ENCODE data around the gene STAM. TPM values are rescaled to one million over a fixed set of nuclear protein-coding genes. Genes with fewer than 3 reads are reported as not detected.

STAM gene
- total RNA-seq, 4 donors from 2014 or later, result 19.4 to 23.6 (median 21.8) TPM

DNA sequence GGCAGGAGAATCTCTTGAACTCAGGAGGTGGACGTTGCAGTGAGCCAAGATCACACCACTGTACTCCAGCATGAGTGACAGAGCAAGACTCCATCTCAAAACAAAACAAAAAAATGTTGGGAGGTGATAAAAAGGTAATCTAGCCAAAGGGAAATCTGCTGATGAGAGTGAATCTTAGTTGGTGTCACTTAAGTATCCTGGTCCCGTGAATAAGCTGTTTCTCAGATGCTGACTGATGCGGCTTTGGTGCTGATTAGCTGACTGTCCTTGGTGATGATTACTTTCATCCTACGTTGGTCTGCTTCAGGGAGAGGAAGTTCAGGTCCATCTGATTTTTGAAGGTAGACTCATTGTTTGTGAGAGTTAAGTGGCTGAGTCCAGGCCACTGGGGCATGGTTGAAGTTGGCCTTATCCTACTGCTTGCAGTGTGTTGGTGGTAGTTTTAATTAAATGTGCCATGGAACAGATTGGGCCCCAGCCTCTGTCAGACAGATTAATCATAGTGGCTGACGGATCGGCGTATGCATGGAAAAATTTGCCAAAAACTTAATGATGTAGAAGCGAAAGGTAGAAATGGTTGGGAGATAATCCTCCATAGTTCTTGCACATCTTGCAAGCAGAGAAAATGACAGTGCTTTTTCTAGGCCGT lies 90.6 kb downstream of the STAM start:
- intact Hi-C loops (cut with DNase I), result no loop called here
- no peaks in the 10 kb centered on the region for H3K4me1 ChIP-seq
- H3K27ac ChIP-seq, result no peak overlapping the region
- no peaks in the 10 kb centered on the region for H3K36me3 ChIP-seq
- no peaks in the 10 kb centered on the region for H3K27me3 ChIP-seq
- no peak overlapping the region for H3K4me3 ChIP-seq (replicated peaks in 1 of 3)
- no peaks in the 10 kb centered on the region for H3K9me3 ChIP-seq
- DNase-seq, result no peak
- 89 to 93% methylated on average over 9 of the region's 9 CpGs for WGBS, 2 donors
- no peak for TF ChIP-seq POLR2A (IDR thresholded peaks at IDR 0.05)
- TF ChIP-seq, protein P1, sequence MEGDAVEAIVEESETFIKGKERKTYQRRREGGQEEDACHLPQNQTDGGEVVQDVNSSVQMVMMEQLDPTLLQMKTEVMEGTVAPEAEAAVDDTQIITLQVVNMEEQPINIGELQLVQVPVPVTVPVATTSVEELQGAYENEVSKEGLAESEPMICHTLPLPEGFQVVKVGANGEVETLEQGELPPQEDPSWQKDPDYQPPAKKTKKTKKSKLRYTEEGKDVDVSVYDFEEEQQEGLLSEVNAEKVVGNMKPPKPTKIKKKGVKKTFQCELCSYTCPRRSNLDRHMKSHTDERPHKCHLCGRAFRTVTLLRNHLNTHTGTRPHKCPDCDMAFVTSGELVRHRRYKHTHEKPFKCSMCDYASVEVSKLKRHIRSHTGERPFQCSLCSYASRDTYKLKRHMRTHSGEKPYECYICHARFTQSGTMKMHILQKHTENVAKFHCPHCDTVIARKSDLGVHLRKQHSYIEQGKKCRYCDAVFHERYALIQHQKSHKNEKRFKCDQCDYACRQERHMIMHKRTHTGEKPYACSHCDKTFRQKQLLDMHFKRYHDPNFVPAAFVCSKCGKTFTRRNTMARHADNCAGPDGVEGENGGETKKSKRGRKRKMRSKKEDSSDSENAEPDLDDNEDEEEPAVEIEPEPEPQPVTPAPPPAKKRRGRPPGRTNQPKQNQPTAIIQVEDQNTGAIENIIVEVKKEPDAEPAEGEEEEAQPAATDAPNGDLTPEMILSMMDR (IDR thresholded peaks at IDR 0.05), result no peak

DNA sequence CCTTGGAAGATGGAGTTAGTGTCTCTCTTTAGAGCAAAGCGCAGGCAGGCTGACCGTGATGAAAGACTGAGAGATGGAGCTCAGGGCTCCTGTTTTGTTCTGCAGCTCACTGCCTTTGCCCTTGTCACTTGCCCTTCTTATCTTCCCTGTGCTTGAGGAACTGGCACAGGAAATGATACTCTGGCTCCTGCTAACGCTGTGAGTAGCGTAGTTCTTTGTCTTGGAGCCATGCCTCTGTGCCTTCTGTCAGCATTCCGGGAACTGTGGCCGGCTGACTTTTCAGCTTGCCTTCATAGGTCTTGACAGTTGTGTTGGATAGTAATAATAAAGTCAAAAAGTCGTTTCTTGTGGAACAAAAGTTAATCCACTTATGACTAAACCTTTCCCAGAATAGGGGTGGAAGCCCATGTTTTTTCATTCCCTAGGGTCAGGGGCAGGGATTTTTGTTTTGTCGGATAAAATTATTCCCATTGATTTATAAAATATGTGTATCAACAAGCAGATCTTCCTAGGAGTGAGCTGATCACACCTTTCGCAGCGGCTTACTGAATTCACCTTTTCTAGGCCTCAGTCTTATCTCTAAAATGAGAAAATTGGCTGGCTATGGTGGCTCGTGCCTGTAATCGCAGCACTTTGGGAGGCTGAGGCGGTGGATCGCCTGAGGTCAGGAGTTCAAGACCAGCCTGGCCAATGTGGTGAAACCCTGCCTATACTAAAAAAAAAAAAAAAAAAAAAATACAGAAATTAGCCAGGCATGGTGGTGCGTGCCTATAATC lies 91.4 kb downstream of the STAM start:
- Histone ChIP-seq H3K9me3 (no peaks in the 10 kb centered on the region), H3K4me1 (no peaks in the 10 kb centered on the region), H3K27ac (no peak overlapping the region), H3K27me3 (no peaks in the 10 kb centered on the region), H3K36me3 (no peaks in the 10 kb centered on the region), H3K4me3 (replicated peaks in 1 of 3) (no peak overlapping the region)
- no peak for DNase-seq
- intact Hi-C loops (cut with DNase I), result no loop called here
- WGBS, 2 donors, result 75 to 78% methylated on average over 15 of the region's 15 CpGs
- no peak for TF ChIP-seq POLR2A (IDR thresholded peaks at IDR 0.05)
- TF ChIP-seq, protein P1 (IDR thresholded peaks at IDR 0.05), result no peak

DNA sequence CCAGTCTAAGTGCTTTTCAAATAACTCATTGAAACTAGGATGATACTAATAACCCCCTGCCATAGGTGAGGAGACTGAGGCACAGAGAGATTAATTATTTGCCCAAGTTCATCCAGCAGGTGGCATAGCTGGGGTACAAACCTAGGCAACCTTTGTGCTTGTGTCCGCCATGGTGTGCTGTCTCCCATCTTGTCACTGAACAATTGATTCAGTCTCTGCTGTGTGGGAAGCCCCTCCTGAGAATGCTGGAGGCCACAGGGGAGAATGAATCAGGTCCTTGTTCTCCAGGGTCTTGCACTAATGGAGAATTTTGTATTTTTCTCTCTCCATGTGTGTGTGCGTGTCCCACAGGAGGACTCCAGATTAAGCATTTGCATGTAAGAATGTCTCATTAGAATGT lies 92.3 kb downstream of the STAM start:
- Histone ChIP-seq H3K27me3 (no peaks in the 10 kb centered on the region), H3K27ac (no peak overlapping the region), H3K9me3 (no peaks in the 10 kb centered on the region), H3K4me3 (replicated peaks in 1 of 3) (no peak overlapping the region), H3K4me1 (no peaks in the 10 kb centered on the region), H3K36me3 (no peaks in the 10 kb centered on the region)
- 85 to 93% methylated on average over 2 of the region's 2 CpGs for WGBS, 2 donors
- DNase-seq, result no peak
- intact Hi-C loops (cut with DNase I), result no loop called here
- TF ChIP-seq POLR2A (IDR thresholded peaks at IDR 0.05), result no peak
- TF ChIP-seq, protein P1 (IDR thresholded peaks at IDR 0.05), result no peak

DNA sequence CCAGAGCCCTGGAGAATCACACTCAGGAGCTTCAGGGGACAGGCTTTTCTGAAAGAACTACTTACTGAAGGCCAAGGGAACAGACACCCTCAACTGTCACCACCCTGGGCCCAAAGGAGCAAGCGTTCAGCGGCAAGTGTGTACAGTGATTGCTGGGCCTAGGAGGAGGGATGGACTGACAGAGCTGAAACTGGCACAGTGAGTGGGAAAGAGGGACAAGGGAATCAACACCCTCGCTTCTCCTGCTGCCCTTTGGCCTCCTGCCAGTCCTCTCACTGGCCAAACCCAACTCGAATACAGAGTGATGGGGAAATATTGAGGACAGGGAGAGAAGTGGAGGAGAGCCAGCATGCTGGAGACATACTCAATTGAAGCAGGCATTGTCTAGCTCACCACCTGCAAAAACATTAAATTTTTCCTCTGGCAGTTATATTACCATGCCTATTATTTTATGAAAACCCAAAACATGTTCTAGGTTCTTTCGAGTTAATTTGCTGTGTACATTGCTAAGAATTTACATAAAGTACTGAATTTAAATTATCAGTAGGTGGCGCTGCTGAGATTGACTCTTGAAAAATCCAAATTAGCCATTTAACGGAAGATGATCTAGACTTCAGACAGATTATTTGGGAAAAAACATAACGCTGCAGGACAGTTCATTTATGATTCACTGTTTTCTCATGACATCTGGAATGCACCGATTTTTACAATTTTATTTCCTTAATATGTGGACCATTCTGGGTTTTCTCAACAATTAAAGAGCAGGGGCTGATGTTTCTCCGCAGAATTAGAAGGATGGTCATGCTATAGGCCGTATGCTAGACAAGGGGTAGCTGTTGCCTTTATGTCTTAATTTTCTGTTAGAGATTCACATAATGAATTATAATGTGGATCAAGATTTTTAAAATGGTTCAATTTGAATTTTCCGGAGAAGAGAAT lies 93.3 kb downstream of the STAM start:
- 49 to 50% methylated on average over 12 of the region's 12 CpGs for WGBS, 2 donors
- H3K4me3 ChIP-seq (replicated peaks in 1 of 3), result no peak overlapping the region
- TF ChIP-seq, protein P1 (IDR thresholded peaks at IDR 0.05), result peak in 4 of 6 experiments; percentile 31 to 72 (median 53)
- no peak for TF ChIP-seq POLR2A (IDR thresholded peaks at IDR 0.05)
- H3K4me1 ChIP-seq, result no peaks in the 10 kb centered on the region
- no peaks in the 10 kb centered on the region for H3K9me3 ChIP-seq
- no peaks in the 10 kb centered on the region for H3K36me3 ChIP-seq
- intact Hi-C loops (cut with DNase I), result no loop called here
- DNase-seq, result no peak
- H3K27me3 ChIP-seq, result no peaks in the 10 kb centered on the region
- no peak overlapping the region for H3K27ac ChIP-seq

All from thyroid gland (tissue), 4 donors.